SK-MEL-5 (cell line): ENCODE data around the gene KDM2B. TPM values are rescaled to one million over a fixed set of nuclear protein-coding genes. Genes with fewer than 3 reads are reported as not detected.

Source experiments
- DNase-seq: peaks from one replicate; pipeline ENCODE4 v3.0.0-alpha.2; 2016; ENCODE audit warnings: low read depth, low spot score
- in situ Hi-C: cut with HindIII; loops from 2 replicates; pipeline ENCODE4 v1.10.0; 2016; ENCODE audit warnings: low sequenced_read_pairs, high pct_unique_total_duplicates, low pct_unique_long_range_greater_than_20kb
- polyA plus RNA-seq, 2 experiments: library from polyadenylated mRNA; depleted of rRNA; stranded (reverse); fragments of >200 nt; gene quantifications; 2 replicates each; pipeline ENCODE4 v1.2.3, GENCODE V29; 2015
- total RNA-seq: library from RNA; depleted of rRNA; stranded (reverse); fragments of >200 nt; shearing (Covaris generic); gene quantifications from 2 replicates; pipeline ENCODE4 v1.2.3, GENCODE V29; 2014; rRNA removed

The KDM2B gene
- 24.4 and 30.4 TPM in 2 replicates for total RNA-seq
- polyA plus RNA-seq (2015; cell fraction: cytosol; rRNA removed): 40.0 and 50.1 TPM in 2 replicates
- 52.8 and 59.3 TPM in 2 replicates for polyA plus RNA-seq (2015; cell fraction: nucleus; rRNA removed)

DNA sequence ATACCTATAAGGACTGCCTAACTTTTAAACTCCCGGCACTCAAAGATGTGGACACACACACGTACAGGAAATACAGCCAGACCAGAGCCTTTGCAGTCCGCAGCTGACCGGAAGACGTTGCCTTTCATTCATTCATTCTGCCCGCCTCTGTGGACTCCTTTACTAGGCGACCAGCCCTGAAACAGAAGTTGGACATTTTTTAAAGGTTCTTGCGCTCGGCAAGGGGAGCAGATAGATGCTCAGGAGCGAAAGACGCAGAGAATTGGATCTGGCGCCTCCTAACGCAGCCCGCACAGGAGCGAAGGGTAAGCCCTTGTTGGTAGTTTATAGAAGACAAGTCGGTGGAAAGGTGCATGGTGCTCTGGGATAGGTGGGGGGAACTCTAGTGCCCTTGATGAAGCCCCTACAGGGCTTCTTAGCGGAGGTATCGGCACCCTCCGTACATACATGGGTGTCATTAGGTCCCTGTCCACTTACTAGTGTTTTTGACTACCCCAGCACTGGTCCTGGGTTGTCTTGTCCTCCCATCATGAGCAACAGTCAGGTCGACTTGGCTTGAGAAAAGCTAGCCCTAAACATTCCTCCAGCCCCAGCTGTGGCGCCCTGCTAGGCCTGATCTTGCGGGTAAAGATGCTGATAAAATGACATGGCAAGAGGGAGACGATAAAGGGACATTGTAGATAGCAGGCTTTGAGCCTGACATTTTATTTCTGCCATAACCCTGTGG, at the start of gene KDM2B:
Gene KDM2B, minus strand, starts transcription at position 65 of the 727 bp plus-strand sequence. CDS start 112 bp downstream, outside the sequence.
- in situ Hi-C loops: no loop called here
- DNase-seq: peak; percentile 67

DNA sequence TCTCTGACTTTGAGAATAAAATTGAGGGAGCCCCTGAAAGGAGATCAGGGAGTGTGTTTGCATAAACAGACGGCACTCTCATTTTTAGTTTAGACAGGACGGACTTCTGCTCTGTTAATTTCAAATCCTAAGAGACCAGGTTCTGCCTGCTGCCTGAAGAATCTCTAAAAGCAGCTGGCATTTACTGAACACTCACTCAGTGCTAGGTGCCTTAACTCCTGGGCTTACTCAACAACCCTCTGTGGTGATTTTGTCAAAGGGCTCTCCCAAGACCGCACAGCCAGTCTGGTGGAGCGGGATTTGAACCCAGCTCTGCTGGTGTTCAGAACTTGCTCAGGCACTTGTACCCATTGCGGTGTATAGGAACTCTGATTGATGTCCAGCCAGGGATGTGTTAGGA, 47.7 kb upstream of the KDM2B start:
- in situ Hi-C loops: no loop called here
- no peak for DNase-seq

DNA sequence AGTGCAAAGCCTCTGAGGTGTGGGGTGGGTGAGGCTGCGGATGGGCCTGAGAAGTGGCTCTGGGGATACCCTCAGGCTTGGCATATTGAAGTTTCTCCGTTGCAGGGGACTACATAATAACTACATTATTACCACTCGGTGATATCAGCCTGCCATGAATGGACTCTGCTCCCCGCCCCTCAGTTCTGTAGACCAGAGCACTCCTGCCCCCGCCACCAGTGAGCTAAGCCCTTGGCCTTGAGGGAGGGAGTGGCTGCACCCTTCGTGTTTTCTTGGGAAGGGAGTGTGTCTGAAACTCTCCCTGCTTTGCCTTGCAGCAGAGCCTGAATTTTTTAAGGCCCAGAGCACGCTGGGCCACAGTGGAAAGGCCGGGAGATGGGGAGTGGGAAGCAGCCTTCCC, 47.2 kb upstream of the KDM2B start:
- peak; percentile 16 for DNase-seq
- in situ Hi-C loops: no loop called here

DNA sequence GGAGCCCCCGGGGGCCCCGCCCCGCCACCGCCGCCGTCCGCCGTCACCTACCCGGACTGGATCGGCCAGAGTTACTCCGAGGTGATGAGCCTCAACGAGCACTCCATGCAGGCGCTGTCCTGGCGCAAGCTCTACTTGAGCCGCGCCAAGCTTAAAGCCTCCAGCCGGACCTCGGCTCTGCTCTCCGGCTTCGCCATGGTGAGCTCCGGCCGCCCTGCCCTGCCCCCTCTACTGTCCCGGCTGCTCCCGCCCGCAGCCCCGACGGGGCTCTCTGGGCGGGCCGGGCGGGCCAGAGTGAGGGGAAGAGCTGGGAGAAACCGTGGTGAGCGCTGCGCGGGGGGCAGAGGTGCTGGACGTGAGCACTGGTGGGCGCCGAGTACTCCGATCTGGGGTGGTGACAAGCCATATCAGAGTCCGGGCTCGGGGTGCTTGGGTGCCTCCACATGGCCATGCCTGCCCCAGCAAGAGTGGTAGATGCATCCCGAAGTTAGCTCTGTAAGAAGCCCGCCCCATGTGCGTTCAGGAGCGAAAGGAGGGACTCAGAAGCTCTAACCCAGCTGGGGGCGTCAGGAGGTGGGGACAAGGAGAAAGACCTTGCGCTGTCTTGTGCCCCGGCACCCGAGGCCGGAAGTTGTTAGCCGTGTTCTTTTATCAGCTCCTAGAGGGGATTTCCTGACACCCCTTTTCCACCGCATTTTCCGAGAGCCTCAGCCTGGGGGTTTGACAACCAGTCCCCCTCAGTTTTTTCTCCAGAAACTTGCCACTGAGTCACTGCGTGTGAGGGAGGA, 46.2 kb upstream of the KDM2B start:
- in situ Hi-C loops: no loop called here
- DNase-seq: peak; percentile 56

DNA sequence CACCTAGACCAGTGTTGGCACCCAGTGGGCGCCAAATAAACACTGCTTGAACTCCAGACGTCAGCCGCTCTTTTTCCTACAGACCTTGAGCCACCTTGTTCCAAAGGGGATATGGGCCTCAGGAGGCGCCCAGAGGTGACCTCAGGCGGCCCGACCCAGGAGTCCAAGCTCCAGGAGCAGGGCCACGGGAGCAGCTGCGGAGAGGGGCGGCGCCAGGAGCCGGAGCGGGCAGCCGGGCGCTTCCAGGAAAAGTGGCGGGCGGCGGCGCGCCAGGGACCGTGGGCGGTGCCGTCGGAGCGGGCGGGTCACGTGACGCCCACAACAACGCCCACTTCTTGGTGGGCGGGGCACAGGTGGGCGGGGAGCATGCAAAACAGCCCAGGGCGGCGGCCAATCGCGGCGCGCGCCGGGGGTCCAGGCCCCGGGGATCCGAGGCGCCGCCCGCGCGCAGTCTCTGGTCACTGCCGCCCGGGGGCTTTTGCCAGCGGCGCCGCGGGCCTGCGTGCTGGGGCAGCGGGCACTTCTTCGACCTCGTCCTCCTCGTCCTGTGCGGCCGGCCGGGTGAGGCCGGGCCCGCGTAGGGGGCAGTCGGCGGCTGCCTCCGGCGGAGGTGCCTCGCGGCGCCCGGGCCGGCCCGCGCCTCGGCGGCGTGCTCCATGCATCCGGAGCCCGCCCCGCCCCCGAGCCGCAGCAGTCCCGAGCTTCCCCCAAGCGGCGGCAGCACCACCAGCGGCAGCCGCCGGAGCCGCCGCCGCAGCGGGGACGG, 45.4 kb upstream of the KDM2B start, which contains the start of gene ORAI1:
Gene ORAI1, plus strand, starts transcription at position 444 of the 766 bp plus-strand sequence.
- DNase-seq: peak; percentile 92
- in situ Hi-C loops: no loop called here

DNA sequence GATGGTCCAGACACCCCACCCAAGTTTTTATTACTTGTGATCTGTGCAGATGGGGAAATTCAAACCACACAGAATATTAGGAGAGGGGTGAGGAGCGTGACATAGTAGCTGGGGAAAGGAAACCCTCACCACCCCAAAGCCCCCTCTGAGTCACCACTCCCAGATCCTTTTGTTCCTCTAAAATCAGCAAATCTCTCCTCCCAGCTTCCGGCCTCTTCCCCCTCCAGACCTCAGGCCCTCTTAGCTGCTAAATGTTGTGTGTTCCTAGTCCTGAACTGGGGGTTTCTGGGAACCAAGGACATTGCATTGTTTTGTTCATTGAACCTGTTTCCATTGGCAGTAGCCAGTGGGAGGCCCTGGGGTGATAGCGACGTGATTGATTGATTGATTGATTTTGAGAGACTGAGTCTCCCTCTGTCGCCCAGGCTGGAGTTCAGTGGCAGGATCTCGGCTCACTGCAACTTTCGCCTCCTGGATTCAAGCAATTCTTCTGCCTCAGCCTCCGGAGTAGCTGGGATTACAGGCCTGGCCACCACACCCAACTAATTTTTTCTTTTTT, 39.6 kb upstream of the KDM2B start:
- no peak for DNase-seq
- in situ Hi-C loops: no loop called here

DNA sequence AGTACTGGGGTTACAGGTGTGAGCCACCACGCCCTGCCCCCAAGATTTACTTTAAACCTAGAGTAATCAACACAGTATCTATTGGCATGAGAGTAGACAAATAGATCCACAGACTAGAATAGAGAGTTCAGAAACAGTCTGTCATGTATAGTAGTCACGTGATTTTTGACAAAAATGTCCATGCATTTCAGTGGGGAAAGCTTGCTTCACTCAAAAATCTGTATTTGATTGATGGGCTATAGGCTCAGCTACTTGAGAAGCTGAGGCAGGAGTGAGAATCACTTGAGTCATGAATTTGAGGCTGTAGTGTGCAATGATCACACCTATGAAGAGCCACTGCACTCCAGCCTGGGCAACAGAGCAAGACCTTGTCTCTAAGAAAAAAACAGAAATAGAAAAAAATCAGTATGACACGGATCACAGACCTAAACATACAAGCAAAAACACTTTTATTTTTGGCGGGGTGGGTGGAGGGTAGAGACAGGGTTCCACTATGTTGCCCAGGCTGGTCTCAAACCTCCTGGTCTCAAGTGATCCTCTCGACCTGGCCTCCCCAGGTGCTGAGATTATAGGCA, 37.9 kb upstream of the KDM2B start:
- no peak for DNase-seq
- in situ Hi-C loops: no loop called here

DNA sequence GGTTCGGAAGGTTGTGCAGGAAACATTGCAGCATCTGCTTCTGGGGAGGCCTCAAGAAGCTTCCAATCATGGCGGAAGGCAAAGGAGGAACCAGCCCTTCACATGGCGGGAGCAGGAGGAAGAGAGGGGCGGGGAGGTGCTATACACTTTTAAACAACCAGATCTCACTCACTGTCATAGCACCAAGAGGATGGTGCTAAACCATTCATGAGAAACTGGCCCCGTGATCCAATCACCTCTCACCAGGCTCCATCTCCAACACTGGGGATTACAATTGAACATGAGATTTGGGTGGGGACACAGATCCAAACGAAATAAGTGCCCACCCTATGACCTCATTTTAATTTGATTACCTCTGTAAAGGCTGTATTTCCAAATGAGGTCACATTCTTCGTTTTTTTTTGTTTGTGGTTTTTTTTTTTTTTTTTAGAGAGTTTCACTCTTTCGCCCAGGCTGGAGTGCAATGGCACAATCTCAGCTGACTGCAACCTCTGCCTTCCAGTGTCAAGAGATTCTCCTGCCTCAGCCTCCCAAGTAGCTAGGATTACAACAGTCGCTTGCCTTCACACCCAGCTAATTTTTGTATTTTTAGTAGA, 34.1 kb upstream of the KDM2B start:
- no peak for DNase-seq
- in situ Hi-C loops: no loop called here

DNA sequence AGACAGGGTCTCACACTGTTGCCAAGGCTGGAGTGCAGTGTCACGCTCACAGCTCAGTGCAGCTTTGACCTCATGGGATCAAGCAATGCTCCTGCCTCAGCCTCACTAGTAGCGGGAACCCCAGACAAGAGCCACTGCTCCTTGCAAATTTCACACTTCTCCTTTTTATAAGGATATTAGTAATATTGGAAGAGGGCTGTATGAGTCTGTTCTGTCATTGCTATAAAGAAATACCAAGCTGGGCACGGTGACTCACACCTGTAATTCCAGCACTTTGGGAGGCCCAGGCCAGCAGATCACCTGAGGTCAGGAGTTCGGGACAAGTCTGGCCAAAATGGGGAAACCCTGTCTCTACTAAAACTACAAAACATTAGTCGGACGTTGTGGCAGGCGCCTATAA, 32.6 kb upstream of the KDM2B start:
- no peak for DNase-seq
- in situ Hi-C loops: no loop called here

DNA sequence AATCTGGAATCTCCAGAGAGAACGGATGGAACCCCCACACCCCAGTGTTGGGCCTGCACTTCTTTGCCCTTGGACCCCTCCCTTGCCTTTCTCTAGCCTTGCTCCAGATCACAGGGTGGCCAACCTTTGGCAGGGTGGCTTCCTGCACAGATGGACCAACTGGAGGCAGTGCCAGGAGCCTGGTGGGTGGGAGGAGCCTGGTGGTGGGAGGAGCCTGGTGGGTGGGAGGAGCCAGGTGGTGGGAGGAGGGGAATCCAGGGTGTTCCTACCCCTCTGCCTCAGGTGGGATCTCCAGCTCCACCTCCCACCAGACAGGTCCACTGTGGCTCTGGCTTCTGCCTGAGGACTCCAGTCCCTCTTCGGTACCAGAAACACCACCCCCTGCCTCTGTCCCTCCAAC, 30.5 kb upstream of the KDM2B start:
- in situ Hi-C loops: no loop called here
- peak; percentile 48 for DNase-seq

DNA sequence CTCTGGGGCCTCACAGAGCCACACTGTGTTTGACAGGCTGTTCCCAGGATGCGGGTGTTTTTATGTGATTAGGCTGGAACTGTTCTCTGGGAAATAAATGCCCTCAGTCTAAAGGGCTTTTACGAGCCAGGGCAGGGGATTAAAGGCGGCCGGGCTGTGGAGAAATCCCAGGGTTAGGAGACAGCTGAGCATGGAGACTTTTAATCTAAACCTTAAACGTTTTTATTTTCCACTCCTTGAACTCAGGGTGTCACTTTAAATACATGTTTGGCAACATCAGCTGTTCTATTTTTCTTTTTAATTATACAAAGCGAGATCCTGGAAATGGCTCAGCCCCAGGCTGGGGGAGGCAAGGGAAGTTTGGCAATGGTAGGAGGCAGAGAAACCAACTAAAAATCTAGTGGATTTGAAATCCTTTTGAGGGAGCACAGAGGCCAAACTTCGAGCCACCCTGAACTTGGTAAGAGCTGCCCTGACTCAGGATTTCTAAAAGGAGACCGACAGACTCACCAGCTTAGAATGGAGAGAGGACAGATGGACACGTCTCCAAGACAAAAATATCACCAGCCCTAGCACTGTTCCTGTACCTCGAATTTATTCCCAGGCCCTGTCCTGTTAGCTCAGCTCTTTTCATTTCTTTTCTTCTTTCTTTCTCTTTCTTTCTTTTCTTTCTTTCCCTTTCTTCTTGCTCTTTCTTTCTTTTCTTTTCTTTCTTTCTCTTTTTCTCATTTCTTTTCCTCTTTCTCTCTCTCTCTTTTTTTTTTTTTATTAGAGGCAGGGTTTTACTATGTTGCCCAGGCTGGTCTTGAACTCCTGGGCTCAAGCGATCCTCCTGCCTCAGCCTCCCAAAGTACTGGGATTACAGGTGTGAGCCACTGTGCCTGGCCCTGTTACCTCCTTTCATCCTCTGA, 29.7 kb upstream of the KDM2B start:
- in situ Hi-C loops: no loop called here
- DNase-seq: peak; percentile 31

DNA sequence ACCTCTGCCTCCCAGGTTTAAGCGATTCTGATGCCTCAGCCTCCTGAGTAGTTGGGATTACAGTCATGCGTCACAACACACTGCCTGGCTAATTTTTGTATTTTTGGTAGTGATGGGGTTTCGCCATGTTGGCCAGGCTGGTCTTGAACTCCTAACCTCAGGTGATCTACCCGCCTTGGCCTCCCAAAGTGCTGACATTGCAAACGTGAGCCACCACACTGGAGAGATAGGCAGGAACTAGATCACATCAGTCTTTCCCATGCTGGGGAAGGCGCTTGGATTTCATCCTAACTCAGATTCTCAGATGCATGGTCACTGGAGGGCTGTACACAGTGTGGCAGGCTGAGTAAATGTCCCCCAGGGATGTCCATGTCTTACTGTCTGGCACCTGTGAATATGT, 27.5 kb upstream of the KDM2B start:
- DNase-seq: no peak
- in situ Hi-C loops: no loop called here

DNA sequence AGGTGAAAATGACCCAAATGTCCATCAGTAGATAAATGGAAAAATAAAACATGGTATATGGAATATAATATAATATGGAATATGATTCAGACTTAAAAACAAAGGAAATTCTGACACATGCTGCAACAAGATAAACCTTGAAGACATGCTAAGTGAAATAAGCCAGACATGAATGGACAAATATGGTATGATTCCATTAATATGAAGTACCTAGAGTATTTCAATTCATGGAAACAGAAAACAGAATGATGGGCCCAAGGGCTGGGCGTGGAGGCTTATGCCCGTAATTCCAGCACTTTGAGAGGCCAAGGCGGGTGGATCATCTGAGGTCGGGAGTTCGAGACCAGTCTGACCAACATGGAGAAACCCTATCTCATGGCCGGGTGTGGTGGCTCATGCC, 22.8 kb upstream of the KDM2B start:
- in situ Hi-C loops: no loop called here

DNA sequence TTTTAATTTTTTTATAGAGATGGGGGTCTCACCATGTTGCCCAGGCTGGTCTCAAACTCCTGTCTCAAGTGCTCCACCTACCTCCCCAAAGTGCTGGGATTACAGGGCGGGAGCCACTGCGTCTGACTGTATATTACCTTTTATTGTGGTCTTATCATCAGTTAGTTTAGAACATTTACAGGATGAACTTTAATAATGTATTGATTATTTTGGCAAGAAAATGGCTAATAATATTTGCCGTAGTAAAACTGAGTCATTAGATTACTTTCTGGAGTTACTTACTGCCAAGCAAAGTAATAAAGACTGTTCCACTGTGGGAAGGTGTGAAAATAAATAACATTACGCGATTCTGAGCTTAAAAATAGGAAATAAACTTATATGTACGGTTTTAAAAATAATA, 21.9 kb upstream of the KDM2B start:
- in situ Hi-C loops: no loop called here
- DNase-seq: no peak

More for the DNA sequence above, 22.8 kb upstream of the KDM2B start:
- no peak for DNase-seq

DNA sequence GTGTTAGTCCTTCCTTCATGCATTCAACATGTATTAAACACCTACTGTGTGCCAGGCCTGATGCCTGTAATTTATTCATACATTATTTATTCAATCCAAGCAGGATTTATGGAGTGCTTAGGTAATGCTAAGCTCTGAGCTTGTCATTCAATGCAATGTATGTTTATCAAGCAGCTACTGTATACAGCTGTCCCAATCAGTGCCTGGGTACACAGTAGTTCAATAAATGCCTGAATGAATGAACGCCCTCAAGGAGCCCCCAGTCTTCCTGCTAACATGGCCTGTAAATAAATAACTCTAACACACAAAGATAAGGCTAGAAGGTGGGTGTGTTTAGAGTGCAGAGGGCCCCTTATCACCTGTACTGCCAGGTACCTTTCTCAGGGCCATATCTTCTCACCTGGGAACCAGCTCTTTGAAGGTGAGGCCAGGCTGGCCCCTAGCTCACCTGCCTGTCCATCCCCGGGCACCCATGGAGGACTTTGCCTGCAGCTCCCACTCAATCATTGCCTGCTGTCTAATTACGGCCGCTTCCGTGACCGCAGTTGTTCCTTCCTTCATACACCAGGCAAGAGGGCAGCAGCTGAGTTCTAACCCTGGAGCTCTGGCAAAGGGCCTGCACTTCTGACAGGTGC, 20.0 kb upstream of the KDM2B start:
- DNase-seq: no peak
- in situ Hi-C loops: no loop called here

DNA sequence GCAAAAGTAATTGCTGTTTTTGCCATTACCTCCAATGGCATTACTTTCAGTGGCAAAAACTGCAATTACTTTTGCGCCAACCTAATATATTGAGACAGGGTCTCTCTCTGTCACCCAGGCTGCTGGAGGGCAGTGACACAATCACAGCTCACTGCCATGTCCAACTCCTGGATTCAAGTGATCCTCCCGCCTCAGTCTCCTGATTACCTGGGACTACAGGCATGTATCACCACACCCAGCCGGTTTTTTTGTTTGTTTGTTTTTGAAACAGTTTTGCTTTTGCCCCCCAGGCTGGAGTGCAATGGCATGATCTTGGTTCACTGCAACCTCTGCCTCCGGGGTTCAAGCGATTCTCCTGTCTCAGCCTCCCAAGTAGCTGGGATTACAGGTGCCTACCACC, 15.7 kb upstream of the KDM2B start:
- in situ Hi-C loops: no loop called here
- no peak for DNase-seq
